GM12878 (cell line): ENCODE measurements around the gene EWSR1.

Experiments used
- CREB1 ChIP-seq: IDR thresholded peaks from 2 replicates; pipeline ENCODE4 v1.6.1; 2012; ENCODE audit warnings: low read depth, mild to moderate bottlenecking, inconsistent platforms
- CTCF ChIP-seq, 3 experiments: IDR thresholded peaks in 2 of 3; conservative IDR thresholded peaks in 1 of 3; 2 replicates each; pipeline ENCODE4 v1.5.1; 2011; ENCODE audit warnings: low read depth in 3 of 3, low read length in 3 of 3, mild to moderate bottlenecking in 3 of 3, control low read depth in 2 of 3, moderate library complexity in 2 of 3, inconsistent platforms in 1 of 3, mixed read lengths in 1 of 3; ENCODE audit not compliant: control insufficient read depth in 2 of 3, insufficient read depth in 1 of 3; ENCODE audit errors: extremely low read depth in 1 of 3
- EED ChIP-seq: sonication (generic); IDR thresholded peaks from 2 replicates; pipeline ENCODE4 v1.6.1; 2016; ENCODE audit warnings: antibody characterized with exemption, low read depth
- HDAC6 ChIP-seq: fragments of 200-600 bp; sonication (generic); IDR thresholded peaks from one replicate; pipeline ENCODE4 v1.8.0; 2017; ENCODE audit warnings: antibody characterized with exemption; ENCODE audit not compliant: unreplicated experiment
- SIN3A ChIP-seq: IDR thresholded peaks from 2 replicates; pipeline ENCODE4 v1.6.1; 2012; ENCODE audit warnings: low read depth, low read length, improper control_type of control experiment
- SMARCA5 ChIP-seq: fragments of 450-650 bp; IDR thresholded peaks from 2 replicates; pipeline ENCODE4 v1.6.1; 2017; ENCODE audit warnings: mild to moderate bottlenecking
- TF ChIP-seq, protein P1 (sequence below): IDR thresholded peaks from 2 replicates; pipeline ENCODE4 v1.6.1; 2011; ENCODE audit warnings: low read depth, low read length, improper control_type of control experiment, borderline replicate concordance

DNA sequence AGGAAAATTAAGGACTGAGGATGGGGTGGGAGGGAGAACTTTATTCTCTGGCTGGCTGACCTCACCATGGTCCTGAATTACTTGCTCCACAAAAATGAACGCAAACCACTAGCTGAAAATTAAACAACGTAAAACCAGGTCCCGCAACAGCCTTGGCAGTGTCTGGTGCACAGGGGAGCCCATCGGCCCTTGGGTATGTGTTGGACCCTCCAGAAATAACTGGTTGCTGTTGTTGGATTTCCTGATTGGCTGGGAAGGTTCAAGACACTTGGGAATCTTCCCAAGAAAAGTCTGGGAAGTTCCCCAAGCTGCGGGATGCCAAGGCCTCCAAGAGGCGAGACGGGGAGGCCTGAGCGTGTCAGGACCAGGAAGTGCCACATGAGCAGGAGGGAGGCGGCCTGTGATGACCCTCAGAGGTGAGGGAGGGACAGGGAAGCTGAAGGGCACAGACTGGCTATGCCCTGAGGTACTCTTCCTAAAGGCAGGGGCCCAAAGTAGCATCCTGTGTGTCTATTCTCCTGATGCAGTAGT is 57.8 kb downstream of the EWSR1 start:
- no peak for TF ChIP-seq CTCF (IDR thresholded peaks at IDR 0.05 in 2 of 3, conservative IDR thresholded peaks at IDR 0.05 in 1 of 3; ENCODE audit: control insufficient read depth in 2 of 3, extremely low read depth in 1 of 3, insufficient read depth in 1 of 3, low read depth in 3 of 3, low read length in 3 of 3)
- TF ChIP-seq, protein P1, sequence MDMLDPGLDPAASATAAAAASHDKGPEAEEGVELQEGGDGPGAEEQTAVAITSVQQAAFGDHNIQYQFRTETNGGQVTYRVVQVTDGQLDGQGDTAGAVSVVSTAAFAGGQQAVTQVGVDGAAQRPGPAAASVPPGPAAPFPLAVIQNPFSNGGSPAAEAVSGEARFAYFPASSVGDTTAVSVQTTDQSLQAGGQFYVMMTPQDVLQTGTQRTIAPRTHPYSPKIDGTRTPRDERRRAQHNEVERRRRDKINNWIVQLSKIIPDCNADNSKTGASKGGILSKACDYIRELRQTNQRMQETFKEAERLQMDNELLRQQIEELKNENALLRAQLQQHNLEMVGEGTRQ = no peak
- TF ChIP-seq EED = no peak
- no peak for TF ChIP-seq SMARCA5
- TF ChIP-seq CREB1 = no peak
- no peak for TF ChIP-seq SIN3A
- TF ChIP-seq HDAC6 = no peak
